Measurements from ENCODE around the gene MOV10. TPM values are rescaled to one million over a fixed set of nuclear protein-coding genes. Genes with fewer than 3 reads are reported as not detected.

Gene MOV10
- total RNA-seq, 1 donor from 2014 or later: 137 TPM

DNA sequence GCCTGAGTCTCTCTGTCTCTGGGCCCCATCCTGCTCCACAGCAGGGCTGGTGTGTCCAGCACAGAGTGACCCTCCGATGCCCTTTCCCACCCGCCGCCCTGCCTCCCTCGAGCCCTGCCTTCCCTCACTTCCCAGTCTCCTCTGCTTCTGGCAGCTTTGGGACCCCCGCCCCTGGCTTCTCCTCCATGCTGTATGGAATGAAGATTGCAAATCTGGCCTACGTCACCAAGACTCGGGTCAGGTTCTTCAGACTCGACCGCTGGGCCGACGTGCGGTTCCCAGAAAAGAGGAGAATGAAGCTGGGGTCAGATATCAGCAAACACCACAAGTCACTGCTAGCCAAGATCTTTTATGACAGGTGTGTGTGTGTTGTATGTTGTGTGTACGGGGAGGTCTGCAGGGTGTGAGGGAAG lies 14.3 kb downstream of the MOV10 start:
- Mint-ChIP-seq H3K4me3 (ENCODE audit: low read depth) (no peak overlapping the region), H3K9me3 (ENCODE audit: low read depth) (no peaks in the 10 kb centered on the region), H3K27ac (no peak overlapping the region), H3K27me3 (no peaks in the 10 kb centered on the region), H3K36me3 (ENCODE audit: insufficient read depth) (peaks cover 19% of the 10 kb centered on the region), H3K4me1 (ENCODE audit: low read depth) (peaks cover 14% of the 10 kb centered on the region)
- no peak for TF ChIP-seq CTCF (IDR thresholded peaks at IDR 0.05; ENCODE audit: unreplicated experiment)
- no peak for DNase-seq (ENCODE audit: low spot score, unreplicated experiment)

- H3K4me3 Mint-ChIP-seq (ENCODE audit: low read depth): no peak overlapping the region
- no peak for TF ChIP-seq CTCF (IDR thresholded peaks at IDR 0.05; ENCODE audit: unreplicated experiment)
Observed at GRCh38 chr1:112689196-112689841, 14.9 kb downstream of the MOV10 start.

DNA sequence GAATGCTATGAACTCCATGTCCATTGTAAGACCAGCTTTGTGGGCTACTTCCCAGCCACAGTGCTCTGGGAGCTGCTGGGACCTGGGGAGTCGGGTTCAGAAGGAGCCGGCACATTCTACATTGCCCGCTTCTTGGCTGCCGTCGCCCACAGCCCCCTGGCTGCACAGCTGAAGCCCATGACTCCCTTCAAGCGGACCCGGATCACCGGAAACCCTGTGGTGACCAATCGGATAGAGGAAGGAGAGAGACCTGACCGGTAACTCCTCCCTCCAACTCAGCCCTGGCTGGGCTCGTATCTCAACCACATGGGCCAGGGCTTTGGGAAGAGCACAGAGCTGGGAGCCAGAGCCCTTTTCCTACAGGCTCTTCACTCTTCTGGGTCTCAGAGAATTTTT lies 15.4 kb downstream of the MOV10 start:
- H3K27me3 Mint-ChIP-seq: no peaks in the 10 kb centered on the region
- H3K4me3 Mint-ChIP-seq (ENCODE audit: low read depth): no peak overlapping the region
- H3K27ac Mint-ChIP-seq: no peak overlapping the region
- DNase-seq (ENCODE audit: low spot score, unreplicated experiment): no peak
- H3K36me3 Mint-ChIP-seq (ENCODE audit: insufficient read depth): peaks cover 19% of the 10 kb centered on the region
- H3K9me3 Mint-ChIP-seq (ENCODE audit: low read depth): no peaks in the 10 kb centered on the region
- TF ChIP-seq CTCF (IDR thresholded peaks at IDR 0.05; ENCODE audit: unreplicated experiment): no peak
- H3K4me1 Mint-ChIP-seq (ENCODE audit: low read depth): peaks cover 14% of the 10 kb centered on the region

More at GRCh38 chr1:112689196-112689841, 14.9 kb downstream of the MOV10 start:
- H3K9me3 Mint-ChIP-seq (ENCODE audit: low read depth): no peaks in the 10 kb centered on the region
- no peak overlapping the region for H3K27ac Mint-ChIP-seq
- peaks cover 19% of the 10 kb centered on the region for H3K36me3 Mint-ChIP-seq (ENCODE audit: insufficient read depth)
- peaks cover 14% of the 10 kb centered on the region for H3K4me1 Mint-ChIP-seq (ENCODE audit: low read depth)
- no peaks in the 10 kb centered on the region for H3K27me3 Mint-ChIP-seq
- no peak for DNase-seq (ENCODE audit: low spot score, unreplicated experiment)

- TF ChIP-seq CTCF (IDR thresholded peaks at IDR 0.05; ENCODE audit: unreplicated experiment): no peak
- H3K36me3 Mint-ChIP-seq (ENCODE audit: insufficient read depth): peaks cover 24% of the 10 kb centered on the region
- no peaks in the 10 kb centered on the region for H3K9me3 Mint-ChIP-seq (ENCODE audit: low read depth)
- H3K4me1 Mint-ChIP-seq (ENCODE audit: low read depth): peaks cover 4% of the 10 kb centered on the region
- no peaks in the 10 kb centered on the region for H3K27me3 Mint-ChIP-seq
- H3K4me3 Mint-ChIP-seq (ENCODE audit: low read depth): no peak overlapping the region
- no peak overlapping the region for H3K27ac Mint-ChIP-seq
- DNase-seq (ENCODE audit: low spot score, unreplicated experiment): no peak
Observed at GRCh38 chr1:112692681-112693080, 18.2 kb downstream of the MOV10 start.

GRCh38 chr1:112693821-112694220 lies 19.4 kb downstream of the MOV10 start:
- Mint-ChIP-seq H3K36me3 (ENCODE audit: insufficient read depth) (peaks cover 26% of the 10 kb centered on the region), H3K9me3 (ENCODE audit: low read depth) (no peaks in the 10 kb centered on the region)
- TF ChIP-seq CTCF (IDR thresholded peaks at IDR 0.05; ENCODE audit: unreplicated experiment): no peak

More at GRCh38 chr1:112693821-112694220, 19.4 kb downstream of the MOV10 start:
- Mint-ChIP-seq H3K4me3 (ENCODE audit: low read depth) (no peak overlapping the region), H3K27me3 (no peaks in the 10 kb centered on the region), H3K4me1 (ENCODE audit: low read depth) (peaks cover 5% of the 10 kb centered on the region), H3K27ac (no peak overlapping the region)
- no peak for DNase-seq (ENCODE audit: low spot score, unreplicated experiment)

Measured in progenitor cell of endocrine pancreas (in vitro differentiated cells).